Chondrocyte (in vitro differentiated cells): ENCODE results near the gene SIM2. TPM values are rescaled to one million over a fixed set of nuclear protein-coding genes. Genes with fewer than 3 reads are reported as not detected.

Source experiments
- DNase-seq: peaks from one replicate; pipeline ENCODE4 v3.0.0; 2021; ENCODE audit warnings: mixed read lengths, low spot score
- H3K27ac Mint-ChIP-seq: one replicate; pipeline ENCODE4 v1.8.0; 2021; ENCODE audit warnings: mild to moderate bottlenecking, moderate library complexity, mixed read lengths; ENCODE audit not compliant: unreplicated experiment
- H3K27me3 Mint-ChIP-seq: 2 replicates; pipeline ENCODE4 v1.8.0; 2021; ENCODE audit warnings: low read depth, mixed read lengths
- H3K36me3 Mint-ChIP-seq: 2 replicates; pipeline ENCODE4 v1.8.0; 2021; ENCODE audit warnings: low read depth, mixed read lengths
- H3K4me1 Mint-ChIP-seq: 2 replicates; pipeline ENCODE4 v1.8.0; 2021; ENCODE audit warnings: low read depth, mild to moderate bottlenecking, mixed read lengths
- H3K4me3 Mint-ChIP-seq: one replicate; pipeline ENCODE4 v1.8.0; 2021; ENCODE audit warnings: mild to moderate bottlenecking, moderate library complexity, mixed read lengths; ENCODE audit not compliant: unreplicated experiment
- H3K9me3 Mint-ChIP-seq: 2 replicates; pipeline ENCODE4 v1.8.0; 2021; ENCODE audit warnings: low read depth, mixed read lengths
- CTCF ChIP-seq: fragments of 200-600 bp; sonication (generic); IDR thresholded peaks from 2 replicates; pipeline ENCODE4 v1.5.0; 2021; ENCODE audit warnings: antibody characterized with exemption, mild to moderate bottlenecking, moderate library complexity
- total RNA-seq: library from RNA; stranded (reverse); gene quantifications from 3 replicates; pipeline ENCODE4 v1.2.1, GENCODE V29; 2021

The SIM2 gene
- total RNA-seq, 1 donor from 2014 or later = 0.60 TPM

GRCh38 chr21:36791695-36792470, 93.0 kb downstream of the SIM2 start:
- no peak overlapping the region for H3K27ac Mint-ChIP-seq
- H3K27me3 Mint-ChIP-seq = no peaks in the 10 kb centered on the region
- H3K9me3 Mint-ChIP-seq = peaks cover 12% of the 10 kb centered on the region
- DNase-seq = no peak
- H3K4me3 Mint-ChIP-seq = no peak overlapping the region
- peaks cover 5% of the 10 kb centered on the region for H3K36me3 Mint-ChIP-seq
- H3K4me1 Mint-ChIP-seq = peaks cover 6% of the 10 kb centered on the region
- no peak for TF ChIP-seq CTCF

GRCh38 chr21:36792505-36792967, 93.6 kb downstream of the SIM2 start:
- Mint-ChIP-seq H3K9me3 (peaks cover 12% of the 10 kb centered on the region), H3K27ac (no peak overlapping the region), H3K4me1 (peaks cover 6% of the 10 kb centered on the region), H3K36me3 (peaks cover 5% of the 10 kb centered on the region), H3K27me3 (no peaks in the 10 kb centered on the region), H3K4me3 (no peak overlapping the region)
- no peak for DNase-seq
- TF ChIP-seq CTCF = no peak

- no peak overlapping the region for H3K27ac Mint-ChIP-seq
- DNase-seq = no peak
- no peaks in the 10 kb centered on the region for H3K4me1 Mint-ChIP-seq
- H3K4me3 Mint-ChIP-seq = no peak overlapping the region
- H3K36me3 Mint-ChIP-seq = peaks cover 10% of the 10 kb centered on the region
- TF ChIP-seq CTCF = no peak
- peaks cover 27% of the 10 kb centered on the region for H3K9me3 Mint-ChIP-seq
- no peaks in the 10 kb centered on the region for H3K27me3 Mint-ChIP-seq
Measured at GRCh38 chr21:36796070-36796469, 97.2 kb downstream of the SIM2 start.

- no peaks in the 10 kb centered on the region for H3K4me1 Mint-ChIP-seq
- no peak overlapping the region for H3K27ac Mint-ChIP-seq
- no peak for DNase-seq
- TF ChIP-seq CTCF = no peak
- peaks cover 27% of the 10 kb centered on the region for H3K9me3 Mint-ChIP-seq
- peaks cover 10% of the 10 kb centered on the region for H3K36me3 Mint-ChIP-seq
- H3K27me3 Mint-ChIP-seq = no peaks in the 10 kb centered on the region
- H3K4me3 Mint-ChIP-seq = no peak overlapping the region
Measured at GRCh38 chr21:36798491-36798890, 99.6 kb downstream of the SIM2 start.

Other genes with a start within 250 kb of the SIM2 start
- not detected in 3 replicates for gene CLDN14, start 219.0 kb upstream of the SIM2 start, total RNA-seq